ENCODE data around the gene ATG2A. TPM values are rescaled to one million over a fixed set of nuclear protein-coding genes. Genes with fewer than 3 reads are reported as not detected.

Gene ATG2A
- total and polyA plus RNA-seq, 2 donors from 2014 or later, result 16.8 to 26.9 TPM

GRCh38 chr11:64888729-64889511 is 28.1 kb downstream of the ATG2A start:
- FAIRE-seq (no peak), DNase-seq (peak in 4 of 5 donors; percentile 66 to 82 (median 70))
- TF ChIP-seq, protein P1, sequence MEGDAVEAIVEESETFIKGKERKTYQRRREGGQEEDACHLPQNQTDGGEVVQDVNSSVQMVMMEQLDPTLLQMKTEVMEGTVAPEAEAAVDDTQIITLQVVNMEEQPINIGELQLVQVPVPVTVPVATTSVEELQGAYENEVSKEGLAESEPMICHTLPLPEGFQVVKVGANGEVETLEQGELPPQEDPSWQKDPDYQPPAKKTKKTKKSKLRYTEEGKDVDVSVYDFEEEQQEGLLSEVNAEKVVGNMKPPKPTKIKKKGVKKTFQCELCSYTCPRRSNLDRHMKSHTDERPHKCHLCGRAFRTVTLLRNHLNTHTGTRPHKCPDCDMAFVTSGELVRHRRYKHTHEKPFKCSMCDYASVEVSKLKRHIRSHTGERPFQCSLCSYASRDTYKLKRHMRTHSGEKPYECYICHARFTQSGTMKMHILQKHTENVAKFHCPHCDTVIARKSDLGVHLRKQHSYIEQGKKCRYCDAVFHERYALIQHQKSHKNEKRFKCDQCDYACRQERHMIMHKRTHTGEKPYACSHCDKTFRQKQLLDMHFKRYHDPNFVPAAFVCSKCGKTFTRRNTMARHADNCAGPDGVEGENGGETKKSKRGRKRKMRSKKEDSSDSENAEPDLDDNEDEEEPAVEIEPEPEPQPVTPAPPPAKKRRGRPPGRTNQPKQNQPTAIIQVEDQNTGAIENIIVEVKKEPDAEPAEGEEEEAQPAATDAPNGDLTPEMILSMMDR (IDR thresholded peaks at IDR 0.05; ENCODE audit: borderline replicate concordance, extremely low read depth, insufficient read depth), result no peak
- Histone ChIP-seq H3K4me1 (ENCODE audit: control insufficient read depth in 2 of 3, insufficient read depth in 2 of 3, low read depth in 1 of 3, low read length in 3 of 3) (peaks cover 0 to 25% (median under 1%) of the 10 kb centered on the region in 3 donors), H3K36me3 (ENCODE audit: control insufficient read depth in 2 of 3, insufficient read depth in 3 of 3, low read length in 3 of 3) (no peaks in the 10 kb centered on the region), H3K27me3 (ENCODE audit: control insufficient read depth, insufficient read depth, low read length) (no peaks in the 10 kb centered on the region), H3K4me3 (ENCODE audit: low read length in 3 of 3) (peak overlapping the region in 2 of 3 donors; percentile 1 to 25), H3K27ac (ENCODE audit: low read depth in 2 of 2, low read length in 2 of 2) (peak overlapping the region; percentile 27 to 32), H3K9ac (ENCODE audit: low read length in 3 of 3) (no peak overlapping the region), H3K9me3 (ENCODE audit: control insufficient read depth in 2 of 3, insufficient read depth in 1 of 3, low read length in 3 of 3) (no peaks in the 10 kb centered on the region)
- intact Hi-C loops (cut with DNase I), result no loop called here

GRCh38 chr11:64888406-64888728 is 28.6 kb downstream of the ATG2A start:
- DNase-seq (no peak), FAIRE-seq (no peak)
- Histone ChIP-seq H3K4me1 (ENCODE audit: control insufficient read depth in 2 of 3, insufficient read depth in 2 of 3, low read depth in 1 of 3, low read length in 3 of 3) (peaks cover 0 to 20% (median 0%) of the 10 kb centered on the region in 3 donors), H3K9me3 (ENCODE audit: control insufficient read depth in 2 of 3, insufficient read depth in 1 of 3, low read length in 3 of 3) (no peaks in the 10 kb centered on the region), H3K27me3 (ENCODE audit: control insufficient read depth, insufficient read depth, low read length) (no peaks in the 10 kb centered on the region), H3K36me3 (ENCODE audit: control insufficient read depth in 2 of 3, insufficient read depth in 3 of 3, low read length in 3 of 3) (no peaks in the 10 kb centered on the region), H3K9ac (ENCODE audit: low read length in 3 of 3) (no peak overlapping the region), H3K27ac (ENCODE audit: low read depth in 2 of 2, low read length in 2 of 2) (peak overlapping the region; percentile 20 to 27), H3K4me3 (ENCODE audit: low read length in 3 of 3) (peak overlapping the region; percentile 21 to 29 (median 27))
- intact Hi-C loops (cut with DNase I), result no loop called here
- TF ChIP-seq, protein P1 (IDR thresholded peaks at IDR 0.05; ENCODE audit: borderline replicate concordance, extremely low read depth, insufficient read depth), result no peak

- no peaks in the 10 kb centered on the region for H3K27me3 ChIP-seq (ENCODE audit: control insufficient read depth, insufficient read depth, low read length)
- no peak for FAIRE-seq
- no peaks in the 10 kb centered on the region for H3K36me3 ChIP-seq (ENCODE audit: control insufficient read depth in 2 of 3, insufficient read depth in 3 of 3, low read length in 3 of 3)
- H3K4me3 ChIP-seq (ENCODE audit: low read length in 3 of 3), result peak overlapping the region; percentile 21 to 29 (median 27)
- TF ChIP-seq, protein P1 (IDR thresholded peaks at IDR 0.05; ENCODE audit: borderline replicate concordance, extremely low read depth, insufficient read depth), result peak; percentile 89
- H3K4me1 ChIP-seq (ENCODE audit: control insufficient read depth in 2 of 3, insufficient read depth in 2 of 3, low read depth in 1 of 3, low read length in 3 of 3), result peaks cover 0 to 16% (median 0%) of the 10 kb centered on the region in 3 donors
- H3K9me3 ChIP-seq (ENCODE audit: control insufficient read depth in 2 of 3, insufficient read depth in 1 of 3, low read length in 3 of 3), result no peaks in the 10 kb centered on the region
- peak overlapping the region; percentile 23 to 27 for H3K27ac ChIP-seq (ENCODE audit: low read depth in 2 of 2, low read length in 2 of 2)
- DNase-seq, result peak; percentile 86 to 93 (median 90)
- H3K9ac ChIP-seq (ENCODE audit: low read length in 3 of 3), result peak overlapping the region in 2 of 3 donors; percentile 2 to 46
- intact Hi-C loops (cut with DNase I), result no loop called here
These were observed 29.1 kb downstream of the ATG2A start for GRCh38 chr11:64887757-64888405.
